ENCODE data around the gene CLIP1. TPM values are rescaled to one million over a fixed set of nuclear protein-coding genes. Genes with fewer than 3 reads are reported as not detected.
A peak's percentile ranks its signal among the peaks of the same experiment; 100 is the strongest.

Gene CLIP1
- polyA plus RNA-seq, 4 donors: 16.1 to 34.9 (median 19.7) TPM

DNA sequence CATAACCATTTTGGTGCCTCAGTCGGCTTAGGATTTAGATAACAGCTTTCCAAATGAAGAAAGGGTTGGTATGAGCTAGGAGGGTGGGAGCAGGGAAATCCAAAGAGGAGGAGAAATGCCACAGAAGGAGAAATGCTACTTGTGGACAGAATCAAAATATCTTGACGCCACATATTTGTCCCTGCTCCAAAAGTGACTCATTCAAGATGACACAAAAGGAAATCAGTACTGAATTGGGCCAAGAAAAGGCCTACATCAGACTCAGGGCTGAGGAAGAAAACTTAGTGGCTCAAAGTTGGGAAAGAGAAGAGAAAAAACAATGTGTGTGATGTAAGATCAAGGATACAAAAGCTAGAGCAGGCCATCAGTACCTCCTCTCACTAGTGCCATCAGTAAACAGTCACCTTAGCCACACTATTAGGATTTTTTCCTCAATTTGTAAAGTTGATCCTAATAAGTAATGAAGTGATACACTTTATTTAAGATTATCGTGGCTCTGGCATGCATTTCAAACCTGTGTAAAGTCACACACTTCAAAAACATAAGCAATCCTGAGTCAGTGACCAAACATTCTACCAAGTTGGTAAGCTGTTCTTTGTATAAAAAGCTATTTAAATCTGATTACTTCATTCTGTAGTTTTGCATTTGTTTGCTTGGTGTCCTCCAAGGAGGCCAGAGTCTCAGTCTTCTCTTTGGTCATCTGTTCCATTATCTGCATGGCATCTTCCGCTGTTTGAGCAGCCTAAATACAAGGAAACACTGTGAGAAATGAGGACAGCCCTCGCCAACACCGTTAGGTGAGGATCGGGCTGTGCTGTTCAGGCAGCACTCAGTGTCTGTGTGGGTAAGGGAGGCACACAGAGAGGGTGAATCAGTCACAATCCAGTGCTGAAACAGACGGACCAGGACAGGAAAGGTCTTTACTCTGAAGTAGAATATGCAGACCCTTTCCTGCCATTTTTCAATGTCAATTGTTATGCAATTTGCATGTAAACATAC, 103.6 kb downstream of the CLIP1 start:
- no peaks in the 10 kb centered on the region for H3K4me1 ChIP-seq (ENCODE audit: control insufficient read depth in 3 of 3, insufficient read depth in 2 of 3, low read depth in 1 of 3, low read length in 2 of 3)
- 81 to 91% (median 90%) methylated on average over 8 of the region's 8 CpGs for whole genome bisulfite sequencing, 3 donors
- no peak for FAIRE-seq
- H3K36me3 ChIP-seq (ENCODE audit: control insufficient read depth in 3 of 3, insufficient read depth in 2 of 3, low read depth in 1 of 3, low read length in 3 of 3): peaks cover 4 to 47% (median 18%) of the 10 kb centered on the region in 3 donors
- H3K27me3 ChIP-seq (ENCODE audit: control insufficient read depth in 3 of 3, insufficient read depth in 3 of 3, low read length in 3 of 3): no peaks in the 10 kb centered on the region
- DNase-seq: no peak
- H3K27ac ChIP-seq (ENCODE audit: low read depth in 1 of 3, low read length in 2 of 3): peak overlapping the region in 1 of 3 donors; percentile 60
- no peaks in the 10 kb centered on the region for H3K9me3 ChIP-seq (ENCODE audit: control insufficient read depth in 2 of 2, insufficient read depth in 1 of 2, low read depth in 1 of 2, low read length in 1 of 2)
- no peak overlapping the region for H3K4me3 ChIP-seq (ENCODE audit: low read depth in 1 of 3, low read length in 3 of 3)

DNA sequence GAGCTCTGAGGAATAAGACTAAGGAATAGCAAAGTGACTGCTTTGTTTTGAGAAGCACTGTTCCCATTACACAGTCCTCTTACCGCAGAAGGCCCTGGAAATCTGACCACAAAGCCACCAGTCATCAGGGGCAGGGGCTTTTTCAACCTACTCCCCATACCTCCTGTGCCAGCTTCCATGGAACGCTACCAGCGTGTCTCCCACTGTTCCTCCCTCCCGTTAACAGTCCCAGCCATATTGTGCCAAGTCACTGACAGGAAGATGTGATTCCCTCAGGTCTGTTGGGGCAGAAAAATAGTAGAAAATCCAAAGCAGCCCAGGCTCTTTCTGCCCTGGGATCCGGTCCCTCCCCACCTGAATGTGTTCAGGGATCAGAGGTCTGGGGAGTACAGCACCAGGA, 109.5 kb downstream of the CLIP1 start:
- H3K4me1 ChIP-seq (ENCODE audit: control insufficient read depth in 3 of 3, insufficient read depth in 2 of 3, low read depth in 1 of 3, low read length in 2 of 3): no peaks in the 10 kb centered on the region
- no peaks in the 10 kb centered on the region for H3K27me3 ChIP-seq (ENCODE audit: control insufficient read depth in 3 of 3, insufficient read depth in 3 of 3, low read length in 3 of 3)
- no peak overlapping the region for H3K27ac ChIP-seq (ENCODE audit: low read depth in 1 of 3, low read length in 2 of 3)
- H3K4me3 ChIP-seq (ENCODE audit: low read depth in 1 of 3, low read length in 3 of 3): no peak overlapping the region
- 95 to 97% (median 95%) methylated on average over 5 of the region's 5 CpGs for WGBS, 3 donors
- H3K9me3 ChIP-seq (ENCODE audit: control insufficient read depth in 2 of 2, insufficient read depth in 1 of 2, low read depth in 1 of 2, low read length in 1 of 2): no peaks in the 10 kb centered on the region
- FAIRE-seq (no peak), DNase-seq (no peak)
- peaks cover 4 to 31% (median 16%) of the 10 kb centered on the region in 3 donors for H3K36me3 ChIP-seq (ENCODE audit: control insufficient read depth in 3 of 3, insufficient read depth in 2 of 3, low read depth in 1 of 3, low read length in 3 of 3)

DNA sequence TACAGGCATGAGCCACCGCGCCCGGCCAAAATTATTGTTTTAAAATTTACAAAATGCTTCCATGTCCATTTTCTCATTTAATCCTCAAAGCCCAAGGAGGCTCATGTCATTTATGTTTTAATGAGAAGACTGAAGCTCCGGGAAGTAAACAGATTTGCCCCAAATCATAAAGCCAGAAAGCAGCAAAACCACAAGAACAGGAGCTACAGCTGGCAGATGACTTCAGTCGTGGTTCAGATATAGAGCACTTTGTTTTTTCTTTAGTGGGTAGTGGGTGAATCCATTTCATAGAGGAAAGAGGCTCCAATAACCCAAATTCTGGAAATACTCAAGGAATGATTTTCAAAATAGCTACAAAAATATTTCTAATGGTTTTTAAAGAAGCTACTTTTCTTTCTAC, 110.8 kb downstream of the CLIP1 start:
- Histone ChIP-seq H3K27ac (ENCODE audit: low read depth in 1 of 3, low read length in 2 of 3) (no peak overlapping the region), H3K36me3 (ENCODE audit: control insufficient read depth in 3 of 3, insufficient read depth in 2 of 3, low read depth in 1 of 3, low read length in 3 of 3) (peaks cover 4 to 26% (median 15%) of the 10 kb centered on the region in 3 donors), H3K4me3 (ENCODE audit: low read depth in 1 of 3, low read length in 3 of 3) (no peak overlapping the region), H3K9me3 (ENCODE audit: control insufficient read depth in 2 of 2, insufficient read depth in 1 of 2, low read depth in 1 of 2, low read length in 1 of 2) (no peaks in the 10 kb centered on the region), H3K4me1 (ENCODE audit: control insufficient read depth in 3 of 3, insufficient read depth in 2 of 3, low read depth in 1 of 3, low read length in 2 of 3) (no peaks in the 10 kb centered on the region), H3K27me3 (ENCODE audit: control insufficient read depth in 3 of 3, insufficient read depth in 3 of 3, low read length in 3 of 3) (no peaks in the 10 kb centered on the region)
- FAIRE-seq (no peak), DNase-seq (no peak)
- 87 to 94% (median 87%) methylated on average over 5 of the region's 5 CpGs for WGBS, 3 donors

- Histone ChIP-seq H3K27me3 (ENCODE audit: control insufficient read depth in 3 of 3, insufficient read depth in 3 of 3, low read length in 3 of 3) (no peaks in the 10 kb centered on the region), H3K27ac (ENCODE audit: low read depth in 1 of 3, low read length in 2 of 3) (no peak overlapping the region), H3K36me3 (ENCODE audit: control insufficient read depth in 3 of 3, insufficient read depth in 2 of 3, low read depth in 1 of 3, low read length in 3 of 3) (peaks cover 4 to 23% (median 15%) of the 10 kb centered on the region in 3 donors), H3K4me3 (ENCODE audit: low read depth in 1 of 3, low read length in 3 of 3) (no peak overlapping the region), H3K4me1 (ENCODE audit: control insufficient read depth in 3 of 3, insufficient read depth in 2 of 3, low read depth in 1 of 3, low read length in 2 of 3) (no peaks in the 10 kb centered on the region), H3K9me3 (ENCODE audit: control insufficient read depth in 2 of 2, insufficient read depth in 1 of 2, low read depth in 1 of 2, low read length in 1 of 2) (no peaks in the 10 kb centered on the region)
- FAIRE-seq (no peak), DNase-seq (peak in 1 of 2 donors; percentile 4)
- WGBS, 3 donors: 91 to 95% (median 95%) methylated on average over 3 of the region's 3 CpGs
Measured at GRCh38 chr12:122310626-122311333, 111.7 kb downstream of the CLIP1 start.

DNA sequence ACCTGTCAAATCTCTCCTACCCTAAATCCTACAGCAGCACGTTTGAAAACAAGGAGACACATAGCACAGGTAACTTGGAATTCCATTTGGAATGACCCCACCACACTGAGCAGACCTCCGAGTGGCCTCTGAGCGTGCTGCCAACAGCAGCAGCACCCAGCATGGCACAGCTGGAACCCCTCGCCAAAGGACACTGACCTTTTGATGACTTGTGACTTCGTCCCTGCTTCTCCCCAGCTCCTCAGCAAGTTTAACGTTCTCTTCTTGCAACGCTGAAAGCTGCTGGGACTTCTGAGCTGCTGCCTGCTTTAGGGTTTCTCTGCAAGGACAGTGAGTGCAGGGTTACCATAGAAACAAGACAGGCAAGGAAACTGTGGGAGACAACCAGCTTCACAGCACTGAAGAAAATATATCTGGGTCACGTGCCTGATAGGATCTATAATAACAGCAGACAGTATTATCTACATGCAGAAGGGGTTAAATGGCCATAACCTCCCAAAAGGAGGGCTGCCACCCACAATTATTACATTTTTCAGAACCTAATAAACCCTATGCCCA, 112.8 kb downstream of the CLIP1 start:
- WGBS, 3 donors: 86 to 91% (median 90%) methylated on average over 8 of the region's 8 CpGs
- DNase-seq: no peak
- Histone ChIP-seq H3K4me1 (ENCODE audit: control insufficient read depth in 3 of 3, insufficient read depth in 2 of 3, low read depth in 1 of 3, low read length in 2 of 3) (no peaks in the 10 kb centered on the region), H3K9me3 (ENCODE audit: control insufficient read depth in 2 of 2, insufficient read depth in 1 of 2, low read depth in 1 of 2, low read length in 1 of 2) (no peaks in the 10 kb centered on the region), H3K36me3 (ENCODE audit: control insufficient read depth in 3 of 3, insufficient read depth in 2 of 3, low read depth in 1 of 3, low read length in 3 of 3) (peaks cover 4 to 27% (median 15%) of the 10 kb centered on the region in 3 donors), H3K27ac (ENCODE audit: low read depth in 1 of 3, low read length in 2 of 3) (no peak overlapping the region), H3K27me3 (ENCODE audit: control insufficient read depth in 3 of 3, insufficient read depth in 3 of 3, low read length in 3 of 3) (no peaks in the 10 kb centered on the region), H3K4me3 (ENCODE audit: low read depth in 1 of 3, low read length in 3 of 3) (no peak overlapping the region)
- no peak for FAIRE-seq

- Histone ChIP-seq H3K36me3 (ENCODE audit: control insufficient read depth in 3 of 3, insufficient read depth in 2 of 3, low read depth in 1 of 3, low read length in 3 of 3) (peaks cover 4 to 28% (median 15%) of the 10 kb centered on the region in 3 donors), H3K9me3 (ENCODE audit: control insufficient read depth in 2 of 2, insufficient read depth in 1 of 2, low read depth in 1 of 2, low read length in 1 of 2) (no peaks in the 10 kb centered on the region), H3K4me1 (ENCODE audit: control insufficient read depth in 3 of 3, insufficient read depth in 2 of 3, low read depth in 1 of 3, low read length in 2 of 3) (no peaks in the 10 kb centered on the region), H3K4me3 (ENCODE audit: low read depth in 1 of 3, low read length in 3 of 3) (no peak overlapping the region), H3K27me3 (ENCODE audit: control insufficient read depth in 3 of 3, insufficient read depth in 3 of 3, low read length in 3 of 3) (no peaks in the 10 kb centered on the region), H3K27ac (ENCODE audit: low read depth in 1 of 3, low read length in 2 of 3) (no peak overlapping the region)
- WGBS, 3 donors: 94 to 98% (median 97%) methylated on average over 1 of the region's 1 CpG
- FAIRE-seq (no peak), DNase-seq (no peak)
Measured at GRCh38 chr12:122308811-122309210, 113.7 kb downstream of the CLIP1 start.

GRCh38 chr12:122306407-122306806, 116.1 kb downstream of the CLIP1 start:
- Histone ChIP-seq H3K27ac (ENCODE audit: low read depth in 1 of 3, low read length in 2 of 3) (no peak overlapping the region), H3K36me3 (ENCODE audit: control insufficient read depth in 3 of 3, insufficient read depth in 2 of 3, low read depth in 1 of 3, low read length in 3 of 3) (peaks cover 4 to 27% (median 11%) of the 10 kb centered on the region in 3 donors)
- whole genome bisulfite sequencing, 3 donors: 78 to 86% (median 80%) methylated on average over 4 of the region's 4 CpGs

GRCh38 chr12:122304924-122305323, 117.5 kb downstream of the CLIP1 start:
- peaks cover 4 to 28% (median 12%) of the 10 kb centered on the region in 3 donors for H3K36me3 ChIP-seq (ENCODE audit: control insufficient read depth in 3 of 3, insufficient read depth in 2 of 3, low read depth in 1 of 3, low read length in 3 of 3)
- DNase-seq: no peak
- H3K9me3 ChIP-seq (ENCODE audit: control insufficient read depth in 2 of 2, insufficient read depth in 1 of 2, low read depth in 1 of 2, low read length in 1 of 2): no peaks in the 10 kb centered on the region
- H3K4me1 ChIP-seq (ENCODE audit: control insufficient read depth in 3 of 3, insufficient read depth in 2 of 3, low read depth in 1 of 3, low read length in 2 of 3): no peaks in the 10 kb centered on the region
- H3K27me3 ChIP-seq (ENCODE audit: control insufficient read depth in 3 of 3, insufficient read depth in 3 of 3, low read length in 3 of 3): no peaks in the 10 kb centered on the region
- FAIRE-seq: no peak
- WGBS, 3 donors: 86 to 97% (median 96%) methylated on average over 1 of the region's 1 CpG
- no peak overlapping the region for H3K27ac ChIP-seq (ENCODE audit: low read depth in 1 of 3, low read length in 2 of 3)
- H3K4me3 ChIP-seq (ENCODE audit: low read depth in 1 of 3, low read length in 3 of 3): no peak overlapping the region

More at GRCh38 chr12:122306407-122306806, 116.1 kb downstream of the CLIP1 start:
- Histone ChIP-seq H3K4me1 (ENCODE audit: control insufficient read depth in 3 of 3, insufficient read depth in 2 of 3, low read depth in 1 of 3, low read length in 2 of 3) (no peaks in the 10 kb centered on the region), H3K27me3 (ENCODE audit: control insufficient read depth in 3 of 3, insufficient read depth in 3 of 3, low read length in 3 of 3) (no peaks in the 10 kb centered on the region), H3K4me3 (ENCODE audit: low read depth in 1 of 3, low read length in 3 of 3) (no peak overlapping the region), H3K9me3 (ENCODE audit: control insufficient read depth in 2 of 2, insufficient read depth in 1 of 2, low read depth in 1 of 2, low read length in 1 of 2) (no peaks in the 10 kb centered on the region)
- DNase-seq (no peak), FAIRE-seq (no peak)

Data from small intestine (tissue), 7 donors.